Liver (tissue), 9 donors: ENCODE results near the gene FREY1. TPM values are rescaled to one million over a fixed set of nuclear protein-coding genes. Genes with fewer than 3 reads are reported as not detected.

Source experiments
- DNase-seq: peaks from one replicate; pipeline ENCODE4 v3.0.0-alpha.2; 2017; ENCODE audit warnings: low spot score
- H3K27ac ChIP-seq, 2 donors: one replicate each; pipeline ENCODE4 v1.7.0; 2013; ENCODE audit warnings: inconsistent platforms in 2 of 2, low read length in 2 of 2, control low read depth in 1 of 2, low read depth in 1 of 2, mild to moderate bottlenecking in 1 of 2
- H3K27me3 ChIP-seq, 4 donors: one replicate each; pipeline versions ENCODE4 v1.6.1 to v1.7.0; 2013; ENCODE audit warnings: low read length in 3 of 4, inconsistent platforms in 1 of 4, mild to moderate bottlenecking in 1 of 4, moderate library complexity in 1 of 4; ENCODE audit not compliant: control insufficient read depth in 4 of 4, insufficient read depth in 4 of 4
- H3K36me3 ChIP-seq, 4 donors: one replicate each; pipeline versions ENCODE4 v1.6.1 to v1.7.0; 2013; ENCODE audit warnings: low read length in 3 of 4, mild to moderate bottlenecking in 3 of 4, low read depth in 1 of 4, moderate library complexity in 1 of 4; ENCODE audit not compliant: control insufficient read depth in 4 of 4, insufficient read depth in 3 of 4
- H3K4me1 ChIP-seq, 4 donors: one replicate each; pipeline versions ENCODE4 v1.6.1 to v1.7.0; 2013; ENCODE audit warnings: low read length in 3 of 4, mild to moderate bottlenecking in 3 of 4, moderate library complexity in 1 of 4; ENCODE audit not compliant: control insufficient read depth in 4 of 4, insufficient read depth in 4 of 4
- H3K4me3 ChIP-seq, 3 donors: one replicate each; pipeline versions ENCODE4 v1.6.1 to v1.7.0; 2013; ENCODE audit warnings: low read length in 3 of 3, control low read depth in 1 of 3, low read depth in 1 of 3, mild to moderate bottlenecking in 1 of 3
- H3K9ac ChIP-seq, 2 donors: one replicate each; pipeline ENCODE4 v1.7.0; 2013; ENCODE audit warnings: low read length in 2 of 2, mild to moderate bottlenecking in 2 of 2, moderate library complexity in 2 of 2, control low read depth in 1 of 2, low read depth in 1 of 2
- H3K9me3 ChIP-seq, 4 donors: one replicate each; pipeline versions ENCODE4 v1.6.1 to v1.7.0; 2013; ENCODE audit warnings: low read length in 3 of 4; ENCODE audit not compliant: control insufficient read depth in 4 of 4
- ATF3 ChIP-seq: IDR thresholded peaks from 2 replicates; pipeline ENCODE4 v1.6.1; 2016; ENCODE audit warnings: antibody characterized with exemption
- CTCF ChIP-seq: fragments of 150-350 bp; IDR thresholded peaks from 2 replicates; pipeline ENCODE4 v1.5.1; 2017; ENCODE audit warnings: improper control_type of control experiment, low read depth, low read length; ENCODE audit not compliant: missing input control
- EGR1 ChIP-seq, 2 donors: IDR thresholded peaks; 2 replicates each; pipeline ENCODE4 v1.6.1; 2016 to 2018; ENCODE audit warnings: antibody characterized with exemption in 2 of 2, low read depth in 2 of 2
- FOXA1 ChIP-seq: IDR thresholded peaks from 2 replicates; pipeline ENCODE4 v1.6.1; 2016; ENCODE audit warnings: antibody characterized with exemption
- FOXA2 ChIP-seq: IDR thresholded peaks from 2 replicates; pipeline ENCODE4 v1.6.1; 2016; ENCODE audit warnings: antibody characterized with exemption
- GABPA ChIP-seq, 2 donors: IDR thresholded peaks in 1 of 2; conservative IDR thresholded peaks in 1 of 2; 2 replicates each; pipeline ENCODE4 v1.6.1; 2016; ENCODE audit warnings: antibody characterized with exemption in 2 of 2, mild to moderate bottlenecking in 1 of 2, moderate library complexity in 1 of 2
- HNF4A ChIP-seq, 2 donors: conservative IDR thresholded peaks; 2 replicates each; pipeline ENCODE4 v1.6.1; 2016; ENCODE audit warnings: antibody characterized with exemption in 2 of 2, mild to moderate bottlenecking in 2 of 2
- HNF4G ChIP-seq: IDR thresholded peaks from 2 replicates; pipeline ENCODE4 v1.6.1; 2016; ENCODE audit warnings: antibody characterized with exemption
- NR2F2 ChIP-seq: IDR thresholded peaks from 2 replicates; pipeline ENCODE4 v1.6.1; 2016; ENCODE audit warnings: antibody characterized with exemption
- REST ChIP-seq: IDR thresholded peaks from 2 replicates; pipeline ENCODE4 v1.6.1; 2016; ENCODE audit warnings: antibody characterized with exemption, mild to moderate bottlenecking
- RXRA ChIP-seq, 2 donors: IDR thresholded peaks; 2 replicates each; pipeline ENCODE4 v1.6.1; 2017 to 2018; ENCODE audit warnings: antibody characterized with exemption in 2 of 2, mild to moderate bottlenecking in 1 of 2
- SP1 ChIP-seq: IDR thresholded peaks from 2 replicates; pipeline ENCODE4 v1.6.1; 2018; ENCODE audit warnings: antibody characterized with exemption, mild to moderate bottlenecking
- ZBTB33 ChIP-seq: IDR thresholded peaks from 2 replicates; pipeline ENCODE4 v1.6.1; 2016; ENCODE audit warnings: antibody characterized with exemption
- WGBS: extraction: QIAGEN DNeasy Blood & Tissue Kit; methylation state at CpG from one replicate; pipeline ENCODE4 v1.1.7; 2013; 5-methylcytosine and 5-hydroxymethylcytosine counted together
- polyA plus RNA-seq, 2 donors: library from polyadenylated mRNA; stranded (reverse) in 1 of 2; unstranded in 1 of 2; fragments of 200-250 nt in 1 of 2; fragments of >200 nt in 1 of 2; fragmentation: Nextera tagmentation in 1 of 2; extraction: Ambion mirVana in 1 of 2; gene quantifications; one replicate each; pipeline versions ENCODE4 v1.2.1 to v1.2.3, GENCODE V29; 2013 to 2015
- total RNA-seq, 2 donors: library from RNA; depleted of rRNA; stranded (reverse); fragments of >200 nt; gene quantifications; one replicate each; pipeline ENCODE4 v1.2.3, GENCODE V29; 2014
- donor health status: healthy.
- donor health status: healthy.
- donor health status: healthy.
- donor health status: healthy.
- donor health status: healthy.

Gene FREY1
- total and polyA plus RNA-seq, 4 donors, result 0.18 to 2.1 (median 0.75) TPM; not detected in 1

GRCh38 chr11:45864041-45864440 is 43.0 kb downstream of the FREY1 start:
- H3K9ac ChIP-seq, result no peak overlapping the region
- no peak overlapping the region for H3K4me3 ChIP-seq
- TF ChIP-seq HNF4G (no peak), REST (no peak), CTCF (no peak), NR2F2 (no peak), ATF3 (no peak), ZBTB33 (no peak), GABPA (IDR thresholded peaks at IDR 0.05 in 1 of 2, conservative IDR thresholded peaks at IDR 0.05 in 1 of 2) (no peak), EGR1 (IDR thresholded peaks at IDR 0.05; ENCODE audit: low read depth in 2 of 2) (no peak), FOXA2 (no peak), RXRA (IDR thresholded peaks at IDR 0.05) (no peak), FOXA1 (no peak), SP1 (no peak), HNF4A (conservative IDR thresholded peaks at IDR 0.05) (no peak)
- no peaks in the 10 kb centered on the region for H3K9me3 ChIP-seq
- DNase-seq, result no peak
- peaks cover 10 to 87% (median 70%) of the 10 kb centered on the region in 4 donors for H3K36me3 ChIP-seq
- H3K27ac ChIP-seq, result no peak overlapping the region
- no peaks in the 10 kb centered on the region for H3K27me3 ChIP-seq
- H3K4me1 ChIP-seq, result peaks cover 1 to 19% (median 14%) of the 10 kb centered on the region in 4 donors

- Histone ChIP-seq H3K9me3 (no peaks in the 10 kb centered on the region), H3K4me3 (no peak overlapping the region), H3K36me3 (peaks cover 7 to 78% (median 61%) of the 10 kb centered on the region in 4 donors), H3K9ac (no peak overlapping the region), H3K4me1 (peaks cover 19 to 49% (median 44%) of the 10 kb centered on the region in 4 donors), H3K27ac (no peak overlapping the region), H3K27me3 (no peaks in the 10 kb centered on the region)
- no peak for TF ChIP-seq HNF4A (conservative IDR thresholded peaks at IDR 0.05)
- no peak for DNase-seq
- 93% methylated on average over 10 of the region's 10 CpGs for WGBS
Measured at GRCh38 chr11:45860764-45861510, 46.1 kb downstream of the FREY1 start.
